G401.6 (cell line): Measurements from ENCODE around the gene UCK2.

Source experiments
- FAIRE-seq: peaks from 2 replicates; lab custom pipeline; 2012; peaks lifted over from hg19 to GRCh38; lab: Jason Lieb, UNC

Gene UCK2

DNA sequence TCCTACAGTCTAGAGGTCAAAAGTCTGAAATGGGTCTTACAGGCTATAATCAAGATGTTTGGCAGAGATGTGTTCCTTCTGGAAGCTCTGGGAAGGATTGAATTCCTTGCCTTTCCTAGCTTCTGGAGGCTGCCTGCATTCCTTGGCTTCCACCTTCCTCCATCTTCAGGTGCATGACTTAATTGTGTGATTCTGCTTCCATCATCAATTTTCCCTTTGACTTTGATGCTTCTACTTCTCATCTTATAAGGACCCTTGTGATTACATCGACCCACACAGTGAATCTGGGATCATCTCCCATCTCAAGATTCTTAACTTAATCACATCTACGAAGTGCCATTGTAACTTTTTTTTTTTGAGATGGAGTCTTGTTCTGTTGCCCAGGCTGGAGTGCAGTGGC is 111.4 kb downstream of the UCK2 start:
- no peak for FAIRE-seq

DNA sequence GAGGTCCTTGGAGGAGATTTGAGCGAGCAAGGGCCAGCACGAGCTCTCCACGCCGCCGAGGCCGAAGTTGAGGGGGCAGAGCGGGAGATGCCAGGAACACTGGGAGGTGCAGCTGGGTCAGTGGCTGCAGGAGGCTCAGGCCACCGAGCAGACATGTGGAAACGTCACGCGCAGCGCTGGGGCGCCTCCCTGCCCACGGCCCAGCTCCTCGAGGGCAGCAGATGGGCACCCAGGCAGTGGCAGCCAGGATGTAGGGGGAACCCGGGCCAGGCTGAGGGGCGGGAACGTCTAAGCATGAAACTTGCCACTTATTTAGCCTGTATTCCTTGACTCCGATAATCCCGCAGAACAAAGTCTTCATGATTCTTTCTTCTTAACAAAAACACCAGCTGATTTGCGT is 114.1 kb downstream of the UCK2 start:
- FAIRE-seq: no peak

DNA sequence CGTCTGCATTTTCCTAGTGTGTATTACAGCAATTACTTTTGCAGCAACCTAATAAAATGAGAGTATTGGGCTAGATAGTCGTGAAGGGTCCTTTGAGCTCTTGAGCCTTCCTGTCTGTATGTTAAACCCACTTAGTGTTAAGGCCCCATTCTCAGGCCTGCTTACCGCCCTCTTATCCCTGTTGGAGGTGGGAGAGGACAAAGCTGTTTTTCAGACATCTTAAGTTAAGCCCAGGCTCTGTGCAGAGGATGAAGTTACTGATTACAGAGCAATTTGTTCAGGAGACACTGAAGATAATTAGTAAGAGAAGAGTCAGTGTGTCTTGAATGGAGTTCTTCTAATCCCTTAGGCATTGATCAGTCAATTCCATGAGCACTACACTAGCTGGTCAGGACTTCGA is 114.6 kb downstream of the UCK2 start:
- FAIRE-seq: no peak

DNA sequence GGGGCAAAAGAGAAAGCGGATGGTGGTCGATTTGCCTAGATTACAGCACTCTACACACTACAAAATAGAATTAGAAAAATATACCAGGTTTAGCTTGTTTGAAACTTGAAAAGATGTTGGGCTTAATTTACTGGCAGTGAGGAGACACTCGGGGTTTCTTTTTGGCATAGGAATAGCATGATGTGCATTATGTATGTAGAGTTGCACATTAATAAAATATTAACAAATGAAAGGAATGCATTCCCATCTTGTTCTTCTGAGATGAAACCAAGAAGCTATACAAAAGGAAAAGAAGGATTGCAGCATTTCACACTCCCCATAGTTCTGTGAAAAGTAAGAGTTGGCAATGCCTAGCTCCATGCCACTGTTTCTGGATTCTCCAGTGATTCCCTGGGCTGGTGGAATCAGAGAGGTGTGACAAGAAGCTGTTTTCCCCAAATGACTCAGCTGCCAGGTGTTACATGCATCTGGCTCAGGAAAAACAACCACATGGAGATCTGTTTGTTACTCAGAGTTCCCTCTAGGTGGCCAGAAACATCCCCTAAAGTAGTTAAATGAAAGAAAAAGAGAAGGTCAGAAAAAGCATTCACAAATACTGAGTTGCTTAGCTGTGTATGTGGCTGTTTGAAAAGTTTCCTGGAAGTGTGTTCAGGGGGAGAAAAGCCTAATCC is 115.6 kb downstream of the UCK2 start:
- no peak for FAIRE-seq

DNA sequence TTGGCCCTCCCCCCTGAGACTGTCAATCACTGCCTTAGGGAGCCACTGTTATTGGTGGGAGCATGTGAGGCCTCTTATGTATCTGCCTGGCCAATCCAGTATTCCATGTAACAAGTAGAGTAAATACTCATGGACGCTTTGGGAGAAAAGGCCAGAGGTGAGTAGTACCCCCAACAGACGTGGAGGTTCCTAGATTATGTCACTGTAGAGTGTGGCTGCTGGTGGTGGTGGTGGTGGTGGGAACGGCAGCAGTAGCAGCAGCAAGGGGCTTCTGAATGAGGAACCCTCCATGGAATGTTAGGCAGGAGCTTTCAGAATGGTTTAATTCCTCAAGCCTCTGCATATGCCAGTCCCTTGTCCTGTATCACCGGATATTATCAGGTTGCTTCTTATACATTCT is 118.5 kb downstream of the UCK2 start:
- FAIRE-seq: no peak

DNA sequence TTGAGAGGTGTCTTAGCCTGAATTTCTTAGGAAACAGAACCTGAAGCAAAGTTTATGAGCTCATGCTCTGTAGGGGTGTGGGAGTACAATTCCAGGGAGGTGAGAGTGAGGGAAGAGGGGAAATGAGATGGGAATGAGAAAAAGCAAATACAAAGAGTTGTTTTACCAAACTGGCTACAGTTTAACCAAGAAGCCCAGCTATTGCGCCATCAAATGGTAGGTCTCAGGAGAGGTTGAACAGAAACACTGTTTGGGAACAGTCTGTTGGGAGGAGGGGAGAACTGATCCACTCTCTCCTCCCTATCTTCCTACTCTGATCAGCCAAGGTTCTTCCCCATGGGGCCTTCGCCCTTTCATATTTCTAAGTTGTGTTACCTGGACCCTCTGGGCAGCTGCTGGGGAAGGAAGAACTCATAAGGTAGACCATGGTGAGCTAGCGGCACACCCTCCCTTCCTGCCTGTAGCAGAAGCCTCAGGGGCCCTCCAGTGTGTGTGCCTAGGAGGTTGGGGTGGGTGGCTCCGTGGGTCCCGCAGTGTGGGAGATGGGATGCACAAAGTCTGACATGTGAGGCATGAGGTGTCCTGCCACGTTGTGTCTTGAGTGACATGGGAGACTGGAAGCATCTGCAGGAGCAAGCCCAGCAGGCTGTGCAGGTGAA is 120.5 kb downstream of the UCK2 start:
- no peak for FAIRE-seq

DNA sequence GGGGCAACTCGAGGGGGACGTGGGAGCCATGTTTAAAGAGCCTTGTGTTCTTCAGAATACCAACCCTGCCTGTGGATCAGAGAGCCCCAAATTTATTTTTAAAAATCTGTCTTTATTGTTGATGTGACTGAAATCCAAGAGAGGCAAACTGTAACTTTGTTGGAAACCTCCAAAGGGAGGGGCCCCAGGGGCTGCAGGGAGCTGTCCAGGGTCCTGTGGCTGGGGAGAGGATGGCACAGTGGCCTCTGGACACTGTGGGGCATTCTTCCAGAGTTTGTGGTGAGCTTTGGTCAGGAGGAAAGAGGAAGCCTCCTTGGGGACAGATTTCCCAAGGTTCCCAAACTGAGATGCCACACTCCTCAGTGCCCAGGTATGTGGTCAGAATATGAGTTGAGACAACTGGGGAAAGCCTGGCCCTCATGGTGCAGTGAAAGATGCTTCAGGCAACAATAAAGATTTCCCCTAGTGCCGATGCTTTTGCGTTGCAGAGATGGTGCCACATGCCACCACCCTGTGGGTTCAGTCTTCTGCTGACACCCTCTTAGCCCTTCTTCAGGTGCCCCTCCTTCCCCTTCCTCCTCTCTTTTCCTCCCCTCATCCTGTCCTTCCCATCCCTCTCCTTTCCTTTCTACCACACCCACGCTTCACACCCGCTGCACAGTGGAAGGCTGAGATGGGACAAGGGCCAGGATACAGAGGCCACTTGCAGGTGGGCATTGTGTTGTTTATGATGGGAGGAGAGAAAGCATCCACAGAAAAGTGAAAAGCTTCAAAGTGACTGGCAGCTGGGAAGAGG is 122.1 kb downstream of the UCK2 start:
- FAIRE-seq: no peak

DNA sequence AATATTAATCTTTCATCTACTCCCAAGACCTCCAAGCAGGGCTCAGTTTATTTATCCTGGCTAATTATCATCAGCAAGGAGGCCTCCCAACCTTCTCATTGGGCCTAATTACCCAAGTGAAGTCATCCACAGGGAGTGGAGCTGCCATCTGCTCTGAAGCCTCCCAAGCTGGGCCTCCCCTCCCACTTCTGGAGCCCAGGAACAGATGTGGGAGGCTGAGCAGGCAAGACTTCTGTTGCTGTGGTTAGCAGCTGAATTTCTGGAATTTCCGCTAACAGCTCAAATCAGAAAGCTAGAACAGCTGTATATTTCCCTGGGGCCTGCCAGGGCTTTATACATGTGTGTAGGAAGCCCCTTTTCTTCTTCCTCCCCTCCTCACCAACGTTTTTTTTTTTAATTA is 127.5 kb downstream of the UCK2 start:
- FAIRE-seq: no peak

DNA sequence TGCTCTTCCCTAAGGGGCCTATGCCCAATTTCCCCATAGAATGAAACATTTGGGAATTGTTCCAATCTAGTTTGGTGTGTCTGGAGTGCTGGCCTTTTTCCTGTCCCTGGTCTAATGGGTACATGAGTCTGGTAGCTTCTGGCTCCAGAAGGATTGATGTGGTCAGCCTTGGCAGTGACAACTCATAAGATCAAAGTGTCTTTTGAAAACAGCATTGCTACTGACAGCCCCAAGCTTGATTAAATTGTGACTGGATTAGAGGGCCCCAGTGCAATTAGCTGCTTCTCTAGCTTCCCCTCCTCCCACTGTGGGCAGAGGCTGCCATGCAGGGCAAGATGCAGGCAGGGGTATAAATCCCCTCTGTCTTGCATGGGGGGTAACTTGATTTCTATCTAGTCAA is 130.9 kb downstream of the UCK2 start:
- FAIRE-seq: no peak

DNA sequence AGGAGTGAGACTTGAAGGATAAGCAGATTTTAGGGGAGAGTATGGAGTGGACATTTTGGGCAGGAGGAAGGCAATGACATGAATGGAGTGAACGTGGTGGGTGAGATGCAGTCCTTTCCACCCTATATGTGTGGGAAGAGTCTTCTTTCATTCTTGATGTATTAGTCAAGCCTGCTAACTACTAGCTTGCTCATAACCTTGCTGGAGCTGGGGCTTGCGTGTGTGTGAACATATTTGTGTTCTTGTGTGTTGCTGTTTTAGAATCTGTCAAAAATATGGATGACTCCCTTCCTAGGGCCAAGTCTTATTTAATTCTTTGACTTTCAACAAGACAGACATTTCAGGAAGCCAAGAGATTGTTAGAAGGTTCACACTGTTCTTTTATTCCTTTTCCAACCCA is 132.7 kb downstream of the UCK2 start:
- no peak for FAIRE-seq

DNA sequence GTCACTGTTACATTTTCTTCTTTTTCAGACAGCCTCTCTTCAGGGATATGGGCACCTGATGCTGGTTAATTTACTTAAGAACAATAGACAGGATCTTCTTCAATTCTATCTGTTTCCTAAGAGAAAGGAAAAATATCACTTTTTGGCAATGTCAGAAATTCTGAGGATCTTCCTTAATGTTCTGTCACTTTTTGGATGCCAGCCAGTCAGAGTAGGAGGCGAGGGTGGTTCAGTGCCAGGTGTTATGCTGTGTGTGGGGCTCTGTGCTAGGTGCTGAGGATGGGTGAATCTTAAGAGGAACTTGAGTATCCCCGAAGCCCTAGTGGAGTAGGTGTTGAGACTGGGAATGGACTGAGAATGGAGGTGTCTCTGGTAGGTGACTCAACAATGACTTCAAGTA is 133.5 kb downstream of the UCK2 start:
- no peak for FAIRE-seq
